Urinary bladder (tissue), 4 donors: ENCODE results near the gene SLC12A9. TPM values are rescaled to one million over a fixed set of nuclear protein-coding genes. Genes with fewer than 3 reads are reported as not detected.
A peak's percentile ranks its signal among the peaks of the same experiment; 100 is the strongest.
"Not testable (repeated sequence)": the region's sequence is repeated elsewhere in the genome, so short reads cannot be mapped to it uniquely, and the experiment has no call there.

Source experiments
- DNase-seq: peaks from one replicate; pipeline ENCODE4 v3.0.0-alpha.2; 2015; ENCODE audit errors: extremely low spot score
- H3K27ac ChIP-seq: one replicate; pipeline ENCODE4 v1.5.1; 2013; ENCODE audit warnings: low read depth, mild to moderate bottlenecking, moderate library complexity
- H3K36me3 ChIP-seq: one replicate; pipeline ENCODE4 v1.6.1; 2013; ENCODE audit warnings: mild to moderate bottlenecking, moderate library complexity; ENCODE audit not compliant: insufficient read depth
- H3K4me1 ChIP-seq: one replicate; pipeline ENCODE4 v1.6.1; 2013; ENCODE audit warnings: mild to moderate bottlenecking, moderate library complexity; ENCODE audit not compliant: insufficient read depth
- H3K4me3 ChIP-seq: one replicate; pipeline ENCODE4 v1.5.1; 2013; ENCODE audit warnings: low read depth, low read length
- WGBS: extraction: QIAGEN DNeasy Blood & Tissue Kit; methylation state at CpG from one replicate; pipeline ENCODE4 v1.1.7; 2013; 5-methylcytosine and 5-hydroxymethylcytosine counted together
- polyA plus RNA-seq: library from polyadenylated mRNA; stranded (reverse); fragments of 200-250 nt; gene quantifications from one replicate; pipeline ENCODE4 v1.2.3, GENCODE V29; 2013
- total RNA-seq: library from RNA; depleted of rRNA; stranded (reverse); fragments of >200 nt; gene quantifications from one replicate; pipeline ENCODE4 v1.2.3, GENCODE V29; 2014
- donor health status: healthy with polysubstance abuse.
- donor health status: healthy.

The SLC12A9 gene
- total and polyA plus RNA-seq, 2 donors: 13.6 to 29.0 TPM

DNA sequence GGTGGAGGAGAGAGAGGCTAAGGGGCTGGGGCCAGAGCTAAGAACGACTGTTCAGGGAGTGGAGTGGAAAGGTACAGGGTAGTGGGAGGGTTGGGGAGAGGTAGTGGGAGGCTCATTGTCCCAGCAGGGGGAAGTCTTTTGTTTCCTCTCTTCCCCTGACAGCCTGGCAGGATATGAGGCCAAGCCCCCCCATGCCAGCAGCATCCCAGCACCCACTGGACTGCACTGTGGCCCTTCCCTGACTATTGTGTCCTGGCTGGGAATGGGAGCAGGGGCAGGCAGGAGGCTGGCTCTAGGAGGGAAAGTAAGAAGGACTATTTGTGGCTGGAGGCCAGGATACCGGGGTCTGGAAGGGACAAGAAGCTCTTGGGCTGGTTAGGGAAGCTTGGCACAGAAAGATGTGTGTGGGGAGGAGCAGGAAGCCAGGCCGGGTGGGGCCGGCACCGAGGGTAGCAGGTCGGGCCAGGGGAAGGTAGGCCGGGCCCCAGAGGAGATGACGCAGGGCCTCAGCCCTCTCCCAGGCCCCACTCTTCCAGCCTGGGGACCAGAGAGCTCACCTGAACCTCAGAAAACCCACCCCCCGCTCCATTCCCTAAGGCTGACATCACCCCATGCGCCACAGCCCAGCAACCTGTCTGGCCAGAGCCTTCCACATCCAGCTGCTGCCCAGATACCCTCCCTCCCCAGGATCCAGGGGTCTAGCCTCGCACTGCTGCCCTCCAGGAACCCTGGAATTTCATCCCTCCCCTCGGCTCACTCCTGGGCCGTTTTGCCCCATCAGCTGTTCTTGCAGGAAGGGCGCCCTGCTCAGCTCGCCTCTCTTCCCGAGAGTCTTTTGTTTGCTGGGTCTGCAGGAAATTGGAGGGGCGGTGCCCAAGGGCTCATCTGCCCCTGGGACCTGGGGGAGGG lies 16.4 kb upstream of the SLC12A9 start:
- no peak for DNase-seq
- Histone ChIP-seq H3K4me3 (no peak overlapping the region), H3K36me3 (no peaks in the 10 kb centered on the region), H3K4me1 (no peaks in the 10 kb centered on the region), H3K27ac (peak overlapping the region; percentile 61)
- WGBS: 26% methylated on average over 17 of the region's 17 CpGs

- Histone ChIP-seq H3K4me1 (no peaks in the 10 kb centered on the region), H3K4me3 (no peak overlapping the region), H3K27ac (peak overlapping the region; percentile 79), H3K36me3 (no peaks in the 10 kb centered on the region)
- 20% methylated on average over 6 of the region's 6 CpGs for WGBS
- no peak for DNase-seq
These were observed 15.8 kb upstream of the SLC12A9 start for GRCh38 chr7:100836812-100837098.

GRCh38 chr7:100837099-100837836 lies 15.2 kb upstream of the SLC12A9 start:
- Histone ChIP-seq H3K27ac (peak overlapping the region; percentile 79), H3K4me1 (no peaks in the 10 kb centered on the region), H3K4me3 (peak overlapping the region; percentile 33), H3K36me3 (no peaks in the 10 kb centered on the region)
- 2% methylated on average over 37 of the region's 37 CpGs for WGBS
- DNase-seq: peak; percentile 83

DNA sequence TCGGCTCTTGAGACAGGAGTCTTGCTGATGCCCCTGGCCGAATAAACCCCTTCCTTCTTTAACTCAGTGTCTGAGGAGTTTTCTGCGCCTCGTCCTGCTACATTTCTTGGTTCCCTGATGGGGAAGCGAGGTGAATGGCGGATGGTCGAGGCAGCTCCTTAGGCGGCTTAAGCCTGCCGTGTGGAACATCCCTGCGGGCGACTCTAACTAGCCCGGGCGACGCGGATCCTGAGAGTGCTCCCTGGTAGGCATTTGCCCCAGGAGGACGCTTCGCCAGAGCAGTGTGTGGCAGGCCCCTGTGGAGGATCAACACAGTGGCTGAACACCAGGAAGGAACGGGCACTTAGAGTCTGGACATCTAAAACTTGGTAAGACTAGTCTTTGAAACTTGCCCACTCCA lies 13.2 kb upstream of the SLC12A9 start:
- no peak for DNase-seq
- H3K4me3 ChIP-seq: no peak overlapping the region
- H3K36me3 ChIP-seq: no peaks in the 10 kb centered on the region
- WGBS: 95% methylated on average over 18 of the region's 18 CpGs
- H3K27ac ChIP-seq: no peak overlapping the region
- no peaks in the 10 kb centered on the region for H3K4me1 ChIP-seq

- Histone ChIP-seq H3K27ac (no peak overlapping the region), H3K36me3 (no peaks in the 10 kb centered on the region), H3K4me3 (no peak overlapping the region), H3K4me1 (no peaks in the 10 kb centered on the region)
- 63% methylated on average over 8 of the region's 8 CpGs for WGBS
- DNase-seq: no peak
These were observed 11.9 kb upstream of the SLC12A9 start for GRCh38 chr7:100840470-100841100.

DNA sequence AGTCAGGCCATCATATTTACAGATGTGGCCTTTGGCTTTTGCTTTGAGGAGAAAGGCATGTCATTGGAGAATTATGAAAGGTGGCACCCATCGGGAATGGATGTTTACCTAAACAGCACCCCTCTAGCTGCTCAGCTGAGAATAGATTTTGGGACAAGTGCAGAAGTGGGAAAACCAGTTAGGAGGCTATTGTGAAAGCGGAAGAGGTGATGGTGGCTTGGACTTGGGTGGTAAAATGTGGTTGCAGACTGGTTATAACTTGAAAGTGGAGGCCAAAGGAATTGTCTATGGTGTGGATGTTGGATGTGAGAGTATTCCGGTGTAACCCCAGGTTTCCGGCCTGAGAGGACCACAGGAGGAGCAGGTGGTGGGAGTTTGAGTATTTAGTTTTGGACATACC lies 5.2 kb upstream of the SLC12A9 start:
- Histone ChIP-seq H3K4me1 (no peaks in the 10 kb centered on the region), H3K36me3 (no peaks in the 10 kb centered on the region), H3K27ac (no peak overlapping the region), H3K4me3 (no peak overlapping the region)
- no peak for DNase-seq
- WGBS: 95% methylated on average over 4 of the region's 4 CpGs

GRCh38 chr7:100854146-100854895 lies 1.8 kb downstream of the SLC12A9 start:
- DNase-seq: no peak
- 90% methylated on average over 14 of the region's 14 CpGs for WGBS
- no peaks in the 10 kb centered on the region for H3K36me3 ChIP-seq

DNA sequence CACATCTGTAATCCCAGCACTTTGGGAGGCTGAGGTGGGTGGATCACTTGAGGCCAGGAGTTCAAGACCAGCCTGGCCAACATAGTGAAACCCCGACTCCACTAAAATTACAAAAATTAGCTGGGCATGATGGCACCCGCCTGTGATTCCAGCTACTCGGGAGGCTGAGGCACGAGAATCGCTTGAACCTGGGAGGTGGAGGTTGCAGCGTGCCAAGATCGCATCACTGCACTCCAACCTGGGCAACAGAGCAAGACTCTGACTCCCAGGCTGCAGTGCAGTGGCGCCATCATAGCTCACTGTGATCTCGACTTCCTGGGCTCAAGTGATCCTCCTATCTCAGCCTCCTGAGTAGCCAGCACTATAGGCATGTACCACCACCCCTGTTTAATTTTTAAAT lies 2.4 kb downstream of the SLC12A9 start:
- DNase-seq, H3K27ac ChIP-seq, H3K36me3 ChIP-seq, H3K4me1 ChIP-seq, H3K4me3 ChIP-seq: not testable (repeated sequence)
- 96% methylated on average over 9 of the region's 9 CpGs for WGBS

More at GRCh38 chr7:100854146-100854895, 1.8 kb downstream of the SLC12A9 start:
- H3K27ac ChIP-seq: no peak overlapping the region
- H3K4me3 ChIP-seq: no peak overlapping the region
- no peaks in the 10 kb centered on the region for H3K4me1 ChIP-seq

- Histone ChIP-seq H3K27ac (no peak overlapping the region), H3K4me3 (no peak overlapping the region), H3K36me3 (no peaks in the 10 kb centered on the region), H3K4me1 (no peaks in the 10 kb centered on the region)
- 89% methylated on average over 10 of the region's 10 CpGs for WGBS
- no peak for DNase-seq
These were observed 3.0 kb downstream of the SLC12A9 start for GRCh38 chr7:100855515-100855914.

GRCh38 chr7:100856871-100857282 lies 4.4 kb downstream of the SLC12A9 start:
- 83% methylated on average over 16 of the region's 16 CpGs for WGBS
- DNase-seq: no peak
- H3K4me1 ChIP-seq: no peaks in the 10 kb centered on the region

GRCh38 chr7:100859856-100860255 lies 7.3 kb downstream of the SLC12A9 start:
- Histone ChIP-seq H3K36me3 (peaks cover 2% of the 10 kb centered on the region), H3K27ac (no peak overlapping the region), H3K4me3 (no peak overlapping the region), H3K4me1 (no peaks in the 10 kb centered on the region)
- no peak for DNase-seq
- WGBS: 88% methylated on average over 15 of the region's 15 CpGs

More at GRCh38 chr7:100856871-100857282, 4.4 kb downstream of the SLC12A9 start:
- Histone ChIP-seq H3K4me3 (no peak overlapping the region), H3K36me3 (peaks cover 2% of the 10 kb centered on the region), H3K27ac (no peak overlapping the region)

DNA sequence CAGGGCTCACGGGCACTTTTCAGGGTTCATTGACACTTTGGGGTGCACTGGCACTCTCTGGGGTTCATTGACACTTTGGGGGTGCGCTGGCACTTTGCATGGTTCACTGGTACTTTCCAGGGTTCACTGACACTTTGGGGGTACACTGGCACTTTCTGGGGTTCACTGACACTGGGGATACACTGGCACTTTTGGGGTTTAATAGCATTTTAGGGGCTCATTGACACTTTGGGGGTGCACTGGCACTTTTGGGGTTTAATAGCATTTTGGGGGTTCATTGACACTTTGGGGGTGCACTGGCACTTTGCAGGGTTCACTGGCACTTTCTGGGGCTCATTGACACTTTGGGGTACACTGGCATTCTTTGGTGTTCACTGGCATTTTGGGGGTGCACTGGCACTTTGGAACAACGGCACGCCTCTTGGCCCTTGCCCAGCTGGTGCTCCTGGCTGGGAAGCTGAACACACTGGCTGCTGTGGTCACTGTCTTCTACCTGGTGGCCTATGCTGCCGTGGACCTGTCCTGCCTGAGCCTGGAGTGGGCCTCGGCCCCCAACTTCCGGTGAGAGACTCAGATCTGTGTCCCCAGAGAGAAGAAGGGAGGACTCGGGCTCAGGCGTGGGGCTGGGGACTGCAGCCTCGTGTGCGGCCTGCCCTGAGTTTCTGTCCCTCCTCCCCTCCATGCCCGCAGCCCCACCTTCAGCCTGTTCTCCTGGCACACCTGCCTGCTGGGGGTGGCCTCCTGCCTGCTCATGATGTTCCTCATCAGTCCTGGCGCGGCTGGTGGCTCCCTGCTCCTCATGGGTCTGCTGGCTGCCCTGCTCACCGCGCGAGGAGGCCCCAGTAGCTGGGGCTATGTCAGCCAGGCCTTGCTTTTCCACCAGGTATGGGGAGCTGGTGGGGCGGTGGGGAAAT lies 8.4 kb downstream of the SLC12A9 start:
- Histone ChIP-seq H3K4me1 (no peaks in the 10 kb centered on the region), H3K36me3 (peaks cover 2% of the 10 kb centered on the region), H3K27ac (no peak overlapping the region), H3K4me3 (no peak overlapping the region)
- DNase-seq: no peak
- 91% methylated on average over 18 of the region's 18 CpGs for WGBS
